Dermis blood vessel endothelial cell (primary cell): ENCODE results near the gene ASCC3. TPM values are rescaled to one million over a fixed set of nuclear protein-coding genes. Genes with fewer than 3 reads are reported as not detected.
"Not testable (repeated sequence)": the region's sequence is repeated elsewhere in the genome, so short reads cannot be mapped to it uniquely, and the experiment has no call there.

Experiments
- DNase-seq: peaks from one replicate; pipeline ENCODE4 v3.0.0; 2010
- total RNA-seq: library from RNA; depleted of rRNA; stranded (reverse); fragments of >200 nt; gene quantifications from 2 replicates; pipeline ENCODE4 v1.2.3, GENCODE V29; 2014

The ASCC3 gene
- total RNA-seq, 1 donor from 2014 or later, result 76.7 TPM

- peak; percentile 40 for DNase-seq
Measured at GRCh38 chr6:100657678-100658330, 223.3 kb downstream of the ASCC3 start.

- DNase-seq, result not testable (repeated sequence)
Measured at GRCh38 chr6:100641147-100641546, 240.0 kb downstream of the ASCC3 start.

GRCh38 chr6:100633096-100633777 is 247.9 kb downstream of the ASCC3 start:
- DNase-seq, result peak; percentile 82

- DNase-seq, result no peak
Measured at GRCh38 chr6:100630536-100630935, 250.6 kb downstream of the ASCC3 start.

- DNase-seq, result no peak
Measured at GRCh38 chr6:100627911-100628758, 253.0 kb downstream of the ASCC3 start.

GRCh38 chr6:100626721-100627120 is 254.4 kb downstream of the ASCC3 start:
- no peak for DNase-seq

- no peak for DNase-seq
Measured at GRCh38 chr6:100622907-100623692, 258.0 kb downstream of the ASCC3 start.

- DNase-seq, result peak; percentile 10
Measured at GRCh38 chr6:100620085-100620840, 260.9 kb downstream of the ASCC3 start.

- DNase-seq, result no peak
Measured at GRCh38 chr6:100618351-100618671, 262.8 kb downstream of the ASCC3 start.

- DNase-seq, result no peak
Measured at GRCh38 chr6:100617633-100618350, 263.3 kb downstream of the ASCC3 start.

GRCh38 chr6:100614933-100615332 is 266.2 kb downstream of the ASCC3 start:
- DNase-seq, result no peak

GRCh38 chr6:100614386-100614785 is 266.7 kb downstream of the ASCC3 start:
- no peak for DNase-seq

GRCh38 chr6:100613656-100614055 is 267.5 kb downstream of the ASCC3 start:
- DNase-seq, result no peak

- DNase-seq, result no peak
Measured at GRCh38 chr6:100612094-100612493, 269.0 kb downstream of the ASCC3 start.

- no peak for DNase-seq
Measured at GRCh38 chr6:100599088-100599770, 281.9 kb downstream of the ASCC3 start.

- no peak for DNase-seq
Measured at GRCh38 chr6:100595456-100595855, 285.7 kb downstream of the ASCC3 start.

GRCh38 chr6:100593522-100593921 is 287.6 kb downstream of the ASCC3 start:
- DNase-seq, result no peak

- no peak for DNase-seq
Measured at GRCh38 chr6:100592929-100593328, 288.2 kb downstream of the ASCC3 start.

GRCh38 chr6:100577425-100577824 is 303.7 kb downstream of the ASCC3 start:
- no peak for DNase-seq

GRCh38 chr6:100575921-100576320 is 305.2 kb downstream of the ASCC3 start:
- no peak for DNase-seq

- DNase-seq, result no peak
Measured at GRCh38 chr6:100574836-100575235, 306.3 kb downstream of the ASCC3 start.
